WTC11 (cell line): ENCODE measurements around the gene MVP.

Experiments used
- AFF4 ChIP-seq: sonication (generic); formaldehyde crosslinking; IDR thresholded peaks from 2 replicates; pipeline ENCODE4 v1.8.1; 2023; ENCODE audit warnings: mild to moderate bottlenecking, missing genetic modification reagents, borderline replicate concordance
- CREB1 ChIP-seq: sonication (generic); formaldehyde crosslinking; IDR thresholded peaks from 2 replicates; pipeline ENCODE4 v1.8.0; 2023; ENCODE audit warnings: mild to moderate bottlenecking, missing genetic modification reagents
- CTCF ChIP-seq: fragments of 200-600 bp; IDR thresholded peaks from 2 replicates; pipeline ENCODE4 v1.8.0; 2022; ENCODE audit warnings: antibody characterized with exemption
- E2F1 ChIP-seq: sonication (generic); formaldehyde crosslinking; IDR thresholded peaks from 2 replicates; pipeline ENCODE4 v1.8.0; 2022; ENCODE audit warnings: mild to moderate bottlenecking, missing genetic modification reagents
- ESRRA ChIP-seq: sonication (generic); formaldehyde crosslinking; IDR thresholded peaks from 2 replicates; pipeline ENCODE4 v1.8.1; 2022; ENCODE audit warnings: mild to moderate bottlenecking, missing genetic modification reagents, borderline replicate concordance
- USF1 ChIP-seq: sonication (generic); formaldehyde crosslinking; IDR thresholded peaks from 2 replicates; pipeline ENCODE4 v1.8.0; 2022; ENCODE audit warnings: mild to moderate bottlenecking, missing genetic modification reagents
- ZBTB21 ChIP-seq: sonication (generic); formaldehyde crosslinking; IDR thresholded peaks from 2 replicates; pipeline ENCODE4 v1.8.1; 2023; ENCODE audit warnings: mild to moderate bottlenecking, missing genetic modification reagents, borderline replicate concordance
- ZNF281 ChIP-seq: sonication (generic); formaldehyde crosslinking; IDR thresholded peaks from 2 replicates; pipeline ENCODE4 v1.8.0; 2023; ENCODE audit warnings: mild to moderate bottlenecking, missing genetic modification reagents

GRCh38 chr16:29811170-29811895, 8.9 kb upstream of the MVP start:
- TF ChIP-seq CTCF, result no peak
- TF ChIP-seq E2F1 (CRISPR knock-in tag), result no peak
- TF ChIP-seq USF1, result no peak
- no peak for TF ChIP-seq ZBTB21
- TF ChIP-seq ESRRA (CRISPR knock-in tag), result no peak
- TF ChIP-seq AFF4, result no peak
- TF ChIP-seq CREB1, result no peak
- no peak for TF ChIP-seq ZNF281 (CRISPR knock-in tag)
